LHCN-M2 (cell line): Measurements from ENCODE around the gene SPACA1. TPM values are rescaled to one million over a fixed set of nuclear protein-coding genes. Genes with fewer than 3 reads are reported as not detected.

Source experiments
- DNase-seq: peaks from one replicate; pipeline ENCODE4 v3.0.0-alpha.2; 2012; ENCODE audit warnings: low read depth
- total RNA-seq: library from RNA; depleted of rRNA; stranded (reverse); fragments of >200 nt; gene quantifications from 2 replicates; pipeline ENCODE4 v1.2.3, GENCODE V29; 2014; rRNA removed

SPACA1 gene
- total RNA-seq, 1 experiment from 2014 or later, result not detected

GRCh38 chr6:88105741-88106340, 58.2 kb downstream of the SPACA1 start:
- no peak for DNase-seq

- DNase-seq, result no peak
Measured at GRCh38 chr6:88107241-88107640, 59.6 kb downstream of the SPACA1 start.

- DNase-seq, result no peak
Measured at GRCh38 chr6:88111991-88112390, 64.3 kb downstream of the SPACA1 start.

DNA sequence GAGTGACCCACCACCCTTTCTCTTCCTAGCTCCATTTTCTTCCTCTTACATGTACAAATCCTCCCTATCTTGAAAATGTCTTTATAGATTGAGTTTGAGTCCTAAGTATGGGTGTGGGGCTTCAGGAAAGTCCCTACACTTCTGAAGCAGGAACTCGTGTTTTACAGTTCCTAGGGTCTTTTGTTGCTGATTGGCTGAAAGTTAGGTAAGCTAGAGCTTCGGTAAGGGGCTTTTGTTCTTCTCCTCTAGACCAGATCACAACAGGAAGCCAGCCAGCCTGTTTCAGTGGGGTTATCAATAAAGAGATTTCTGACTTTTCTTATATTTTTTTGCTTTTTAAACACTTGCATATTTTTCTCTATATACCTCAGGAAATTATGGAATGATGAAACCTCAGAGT, 67.2 kb downstream of the SPACA1 start:
- DNase-seq, result no peak

- no peak for DNase-seq
Measured at GRCh38 chr6:88115307-88115706, 67.7 kb downstream of the SPACA1 start.

- no peak for DNase-seq
Measured at GRCh38 chr6:88116276-88116675, 68.6 kb downstream of the SPACA1 start.

Other genes with a start within 250 kb of the SPACA1 start
- not detected in 2 replicates for gene CNR1, start 118.5 kb downstream of the SPACA1 start, total RNA-seq